Mammary epithelial cell (primary cell): ENCODE data around the gene IFNA10.
A peak's percentile ranks its signal among the peaks of the same experiment; 100 is the strongest.

Source experiments
- CTCF ChIP-seq, 2 donors: IDR thresholded peaks in 1 of 2; conservative IDR thresholded peaks in 1 of 2; 2 replicates each; pipeline ENCODE4 v1.5.1; 2011 to 2012; ENCODE audit warnings: inconsistent platforms in 2 of 2, low read length in 2 of 2, mild to moderate bottlenecking in 2 of 2, control low read depth in 1 of 2, low read depth in 1 of 2; ENCODE audit not compliant: insufficient read depth in 1 of 2; ENCODE audit errors: extremely low read depth in 1 of 2
- EZH2 ChIP-seq: IDR thresholded peaks from 2 replicates; pipeline ENCODE4 v1.6.1; 2012; ENCODE audit warnings: low read length, inconsistent platforms, borderline replicate concordance

- peak; percentile 50 to 65 for TF ChIP-seq CTCF (conservative IDR thresholded peaks at IDR 0.05 in 1 of 2, IDR thresholded peaks at IDR 0.05 in 1 of 2; ENCODE audit: extremely low read depth in 1 of 2, insufficient read depth in 1 of 2, low read depth in 1 of 2, low read length in 2 of 2)
- TF ChIP-seq EZH2: no peak
These were observed 46.0 kb upstream of the IFNA10 start for GRCh38 chr9:21252721-21253547.
